ENCODE results near the gene IQGAP2. TPM values are rescaled to one million over a fixed set of nuclear protein-coding genes. Genes with fewer than 3 reads are reported as not detected.

Gene IQGAP2
- polyA plus RNA-seq, 1 donor (not counting 4 experiments of a cell fraction or from before 2014, with no cell fraction given) = 0.14 TPM

- FAIRE-seq (no peak), DNase-seq (ENCODE audit: low read depth, low spot score) (no peak)
- no peak overlapping the region for H2AFZ ChIP-seq (ENCODE audit: control insufficient read depth, low read length)
- TF ChIP-seq, protein P1, sequence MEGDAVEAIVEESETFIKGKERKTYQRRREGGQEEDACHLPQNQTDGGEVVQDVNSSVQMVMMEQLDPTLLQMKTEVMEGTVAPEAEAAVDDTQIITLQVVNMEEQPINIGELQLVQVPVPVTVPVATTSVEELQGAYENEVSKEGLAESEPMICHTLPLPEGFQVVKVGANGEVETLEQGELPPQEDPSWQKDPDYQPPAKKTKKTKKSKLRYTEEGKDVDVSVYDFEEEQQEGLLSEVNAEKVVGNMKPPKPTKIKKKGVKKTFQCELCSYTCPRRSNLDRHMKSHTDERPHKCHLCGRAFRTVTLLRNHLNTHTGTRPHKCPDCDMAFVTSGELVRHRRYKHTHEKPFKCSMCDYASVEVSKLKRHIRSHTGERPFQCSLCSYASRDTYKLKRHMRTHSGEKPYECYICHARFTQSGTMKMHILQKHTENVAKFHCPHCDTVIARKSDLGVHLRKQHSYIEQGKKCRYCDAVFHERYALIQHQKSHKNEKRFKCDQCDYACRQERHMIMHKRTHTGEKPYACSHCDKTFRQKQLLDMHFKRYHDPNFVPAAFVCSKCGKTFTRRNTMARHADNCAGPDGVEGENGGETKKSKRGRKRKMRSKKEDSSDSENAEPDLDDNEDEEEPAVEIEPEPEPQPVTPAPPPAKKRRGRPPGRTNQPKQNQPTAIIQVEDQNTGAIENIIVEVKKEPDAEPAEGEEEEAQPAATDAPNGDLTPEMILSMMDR (optimal IDR thresholded peaks at IDR 0.05 in 1 of 3, IDR thresholded peaks at IDR 0.05 in 1 of 3, conservative IDR thresholded peaks at IDR 0.05 in 1 of 3; ENCODE audit: extremely low read depth in 1 of 3, insufficient read depth in 2 of 3, low read length in 3 of 3) = no peak
- no peak for TF ChIP-seq EZH2 (IDR thresholded peaks at IDR 0.05; ENCODE audit: low read length)
- no peaks in the 10 kb centered on the region for H3K9me1 ChIP-seq (ENCODE audit: control insufficient read depth, extremely low read depth, insufficient read depth, low read length)
- H3K79me2 ChIP-seq (ENCODE audit: control insufficient read depth, insufficient read depth, low read length) = no peaks in the 10 kb centered on the region
- dilution Hi-C loops (cut with MboI; ENCODE audit: extremely low pct_ligation_motif_present, low sequenced_read_pairs) = no loop called here
- no peak overlapping the region for H3K4me2 ChIP-seq (ENCODE audit: control insufficient read depth, extremely low read depth, insufficient read depth, low read depth, low read length)
- H3K27ac ChIP-seq (ENCODE audit: control insufficient read depth, insufficient read depth, low read length) = no peak overlapping the region
- H3K4me3 ChIP-seq (ENCODE audit: control insufficient read depth in 2 of 3, extremely low read depth in 1 of 3, insufficient read depth in 2 of 3, low read depth in 1 of 3, low read length in 3 of 3) = no peak overlapping the region
- H4K20me1 ChIP-seq (ENCODE audit: control insufficient read depth, extremely low read depth, insufficient read depth, low read length) = no peaks in the 10 kb centered on the region
- no peak overlapping the region for H3K9ac ChIP-seq (ENCODE audit: control insufficient read depth, extremely low read depth, insufficient read depth, low read length)
- H3K36me3 ChIP-seq (ENCODE audit: control insufficient read depth in 2 of 2, extremely low read depth in 1 of 2, insufficient read depth in 2 of 2, low read length in 2 of 2) = no peaks in the 10 kb centered on the region
- no peaks in the 10 kb centered on the region for H3K4me1 ChIP-seq (ENCODE audit: control insufficient read depth, extremely low read depth, insufficient read depth, low read length)
- H3K9me3 ChIP-seq (ENCODE audit: control insufficient read depth, low read depth, low read length) = no peaks in the 10 kb centered on the region
- no peaks in the 10 kb centered on the region for H3K27me3 ChIP-seq (ENCODE audit: control insufficient read depth, extremely low read depth, insufficient read depth, low read length)
Observed at GRCh38 chr5:76475936-76476335, 72.9 kb downstream of the IQGAP2 start.

DNA sequence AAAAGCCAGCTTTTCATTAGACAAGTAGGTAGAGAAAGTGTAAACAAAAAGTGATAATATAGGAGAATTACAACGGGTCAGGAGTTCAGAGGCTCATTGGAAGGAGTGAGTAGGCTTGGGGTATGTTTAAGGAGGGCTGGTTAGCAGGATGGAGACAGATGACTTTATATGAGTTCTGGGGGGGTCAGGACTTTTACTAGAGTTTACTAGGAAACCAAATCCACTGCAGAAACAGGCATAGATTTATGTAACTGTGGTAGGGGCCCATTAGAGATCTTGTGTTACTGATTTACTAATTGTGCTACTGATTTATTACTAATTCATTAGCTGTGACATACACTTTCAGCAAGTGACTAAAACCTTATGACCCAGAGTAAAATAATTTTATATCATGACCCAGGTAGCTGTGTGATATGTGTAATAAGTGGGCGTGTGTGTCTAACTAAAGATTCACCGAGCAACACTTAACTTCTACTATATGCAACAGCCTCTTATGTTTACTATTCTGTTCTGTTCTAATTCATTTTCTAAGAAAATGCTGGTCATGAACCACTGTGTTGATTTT, 73.5 kb downstream of the IQGAP2 start:
- dilution Hi-C loops (cut with MboI; ENCODE audit: extremely low pct_ligation_motif_present, low sequenced_read_pairs) = no loop called here
- FAIRE-seq (no peak), DNase-seq (ENCODE audit: low read depth, low spot score) (no peak)
- Histone ChIP-seq H3K36me3 (ENCODE audit: control insufficient read depth in 2 of 2, extremely low read depth in 1 of 2, insufficient read depth in 2 of 2, low read length in 2 of 2) (no peaks in the 10 kb centered on the region), H3K9me1 (ENCODE audit: control insufficient read depth, extremely low read depth, insufficient read depth, low read length) (no peaks in the 10 kb centered on the region), H3K79me2 (ENCODE audit: control insufficient read depth, insufficient read depth, low read length) (no peaks in the 10 kb centered on the region), H3K4me3 (ENCODE audit: control insufficient read depth in 2 of 3, extremely low read depth in 1 of 3, insufficient read depth in 2 of 3, low read depth in 1 of 3, low read length in 3 of 3) (no peak overlapping the region), H3K27me3 (ENCODE audit: control insufficient read depth, extremely low read depth, insufficient read depth, low read length) (no peaks in the 10 kb centered on the region), H3K9ac (ENCODE audit: control insufficient read depth, extremely low read depth, insufficient read depth, low read length) (no peak overlapping the region), H4K20me1 (ENCODE audit: control insufficient read depth, extremely low read depth, insufficient read depth, low read length) (no peaks in the 10 kb centered on the region), H3K9me3 (ENCODE audit: control insufficient read depth, low read depth, low read length) (no peaks in the 10 kb centered on the region), H3K27ac (ENCODE audit: control insufficient read depth, insufficient read depth, low read length) (no peak overlapping the region), H3K4me2 (ENCODE audit: control insufficient read depth, extremely low read depth, insufficient read depth, low read depth, low read length) (no peak overlapping the region), H3K4me1 (ENCODE audit: control insufficient read depth, extremely low read depth, insufficient read depth, low read length) (no peaks in the 10 kb centered on the region), H2AFZ (ENCODE audit: control insufficient read depth, low read length) (no peak overlapping the region)
- TF ChIP-seq, protein P1 (optimal IDR thresholded peaks at IDR 0.05 in 1 of 3, IDR thresholded peaks at IDR 0.05 in 1 of 3, conservative IDR thresholded peaks at IDR 0.05 in 1 of 3; ENCODE audit: extremely low read depth in 1 of 3, insufficient read depth in 2 of 3, low read length in 3 of 3) = no peak
- no peak for TF ChIP-seq EZH2 (IDR thresholded peaks at IDR 0.05; ENCODE audit: low read length)

All from keratinocyte (primary cell).